Activated T-cell treated with anti-CD3 and anti-CD28 coated beads, Interleukin-2, amount 50 U/mL, for 72 hours (primary cell): ENCODE data around the gene JMJD8. TPM values are rescaled to one million over a fixed set of nuclear protein-coding genes. Genes with fewer than 3 reads are reported as not detected.
A peak's percentile ranks its signal among the peaks of the same experiment; 100 is the strongest.

Experiments used
- ATAC-seq, 2 donors: fragments of 150-1000 bp; cut with Tn5 transposase; replicated peaks in 1 of 2; 2 replicates each; pipeline ENCODE4 v1.10.0; 2021; ENCODE audit warnings: moderate library complexity in 2 of 2, mild to moderate bottlenecking in 1 of 2
- DNase-seq, 2 donors: peaks; one replicate each; pipeline ENCODE4 v3.0.0; 2021 to 2022; ENCODE audit warnings: mixed read lengths in 1 of 2
- H3K27ac Mint-ChIP-seq: one replicate; pipeline ENCODE4 v1.8.0; 2022; ENCODE audit warnings: mild to moderate bottlenecking, moderate library complexity, mixed read lengths
- H3K27me3 Mint-ChIP-seq: one replicate; pipeline ENCODE4 v1.8.0; 2022; ENCODE audit warnings: low read depth, mixed read lengths
- H3K36me3 Mint-ChIP-seq, 2 donors: one replicate each; pipeline ENCODE4 v1.8.0; 2022; ENCODE audit warnings: mixed read lengths in 2 of 2, mild to moderate bottlenecking in 1 of 2; ENCODE audit not compliant: insufficient read depth in 2 of 2
- H3K4me1 Mint-ChIP-seq: one replicate; pipeline ENCODE4 v1.8.0; 2022; ENCODE audit warnings: low read depth, mixed read lengths
- H3K4me3 Mint-ChIP-seq, 2 donors: one replicate each; pipeline ENCODE4 v1.8.0; 2022; ENCODE audit warnings: mild to moderate bottlenecking in 2 of 2, mixed read lengths in 2 of 2, moderate library complexity in 2 of 2
- H3K9me3 Mint-ChIP-seq, 2 donors: one replicate each; pipeline ENCODE4 v1.8.0; 2022; ENCODE audit warnings: mixed read lengths in 2 of 2
- total RNA-seq, 2 donors: library from RNA; stranded (reverse); gene quantifications; one replicate each; pipeline ENCODE4 v1.2.3, GENCODE V29; 2022

Gene JMJD8
- total RNA-seq, 2 donors from 2014 or later: 15.7 to 20.7 TPM

- Mint-ChIP-seq H3K36me3 (peaks cover 1 to 5% of the 10 kb centered on the region in 2 donors), H3K4me3 (no peak overlapping the region), H3K9me3 (no peaks in the 10 kb centered on the region), H3K27me3 (no peaks in the 10 kb centered on the region), H3K27ac (no peak overlapping the region), H3K4me1 (peaks cover 47% of the 10 kb centered on the region)
- ATAC-seq (no peak), DNase-seq (no peak)
Measured at GRCh38 chr16:686459-687260, 2.5 kb upstream of the JMJD8 start.

GRCh38 chr16:685967-686366 is 1.8 kb upstream of the JMJD8 start:
- ATAC-seq (no peak), DNase-seq (peak in 1 of 2 donors; percentile 35)
- Mint-ChIP-seq H3K4me3 (peak overlapping the region in 1 of 2 donors; percentile 39), H3K27me3 (no peaks in the 10 kb centered on the region), H3K36me3 (peaks cover 1 to 7% of the 10 kb centered on the region in 2 donors), H3K9me3 (no peaks in the 10 kb centered on the region), H3K27ac (no peak overlapping the region), H3K4me1 (peaks cover 54% of the 10 kb centered on the region)

DNA sequence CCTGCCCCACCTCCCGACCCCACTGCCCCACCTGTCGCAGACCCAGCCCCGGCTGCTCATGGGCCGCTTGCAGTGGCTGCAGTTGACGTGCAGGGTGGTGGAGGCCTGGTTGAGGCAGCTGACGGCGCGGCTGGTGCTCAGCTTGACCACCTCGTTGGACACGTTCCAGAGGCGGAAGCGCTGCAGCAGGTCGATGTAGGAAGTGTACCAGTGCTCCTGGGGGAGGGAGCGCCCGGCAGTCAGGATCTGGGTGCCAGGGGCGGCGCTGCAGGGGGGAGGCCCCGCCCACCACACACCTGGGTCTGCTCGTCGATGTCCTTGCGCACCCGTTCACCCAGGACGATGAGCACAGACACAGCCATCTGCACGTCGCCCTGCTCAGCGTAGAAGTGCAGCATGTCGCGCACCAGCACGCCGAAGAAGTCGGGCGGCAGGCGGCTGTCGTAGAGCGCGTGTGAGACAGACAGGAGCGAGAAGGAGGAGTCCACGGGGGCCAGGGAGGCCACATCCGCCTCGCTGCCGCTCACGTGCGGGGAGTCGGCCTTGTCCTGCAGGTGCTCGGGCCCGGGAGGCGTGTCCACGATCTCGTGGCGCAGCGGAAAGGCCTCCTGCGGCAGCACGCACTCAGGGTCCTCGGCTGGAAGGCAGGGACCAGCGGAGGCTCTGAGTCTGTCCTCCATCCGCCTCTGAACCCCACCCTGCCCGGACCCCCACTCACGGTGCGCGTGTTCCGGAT is 995 bp upstream of the JMJD8 start:
- peaks cover 56% of the 10 kb centered on the region for H3K4me1 Mint-ChIP-seq
- no peaks in the 10 kb centered on the region for H3K27me3 Mint-ChIP-seq
- no peak for ATAC-seq
- H3K36me3 Mint-ChIP-seq: peaks cover 0 to 5% of the 10 kb centered on the region in 2 donors
- no peaks in the 10 kb centered on the region for H3K9me3 Mint-ChIP-seq
- H3K27ac Mint-ChIP-seq: no peak overlapping the region
- no peak for DNase-seq
- no peak overlapping the region for H3K4me3 Mint-ChIP-seq

- Mint-ChIP-seq H3K36me3 (peaks cover 0 to 5% of the 10 kb centered on the region in 2 donors), H3K4me3 (peak overlapping the region; percentile 84 to 87), H3K27ac (no peak overlapping the region), H3K27me3 (no peaks in the 10 kb centered on the region), H3K9me3 (no peaks in the 10 kb centered on the region), H3K4me1 (peaks cover 52% of the 10 kb centered on the region)
- no peak for DNase-seq
- no peak for ATAC-seq
Measured at GRCh38 chr16:683396-684070, 601 bp downstream of the JMJD8 start.

DNA sequence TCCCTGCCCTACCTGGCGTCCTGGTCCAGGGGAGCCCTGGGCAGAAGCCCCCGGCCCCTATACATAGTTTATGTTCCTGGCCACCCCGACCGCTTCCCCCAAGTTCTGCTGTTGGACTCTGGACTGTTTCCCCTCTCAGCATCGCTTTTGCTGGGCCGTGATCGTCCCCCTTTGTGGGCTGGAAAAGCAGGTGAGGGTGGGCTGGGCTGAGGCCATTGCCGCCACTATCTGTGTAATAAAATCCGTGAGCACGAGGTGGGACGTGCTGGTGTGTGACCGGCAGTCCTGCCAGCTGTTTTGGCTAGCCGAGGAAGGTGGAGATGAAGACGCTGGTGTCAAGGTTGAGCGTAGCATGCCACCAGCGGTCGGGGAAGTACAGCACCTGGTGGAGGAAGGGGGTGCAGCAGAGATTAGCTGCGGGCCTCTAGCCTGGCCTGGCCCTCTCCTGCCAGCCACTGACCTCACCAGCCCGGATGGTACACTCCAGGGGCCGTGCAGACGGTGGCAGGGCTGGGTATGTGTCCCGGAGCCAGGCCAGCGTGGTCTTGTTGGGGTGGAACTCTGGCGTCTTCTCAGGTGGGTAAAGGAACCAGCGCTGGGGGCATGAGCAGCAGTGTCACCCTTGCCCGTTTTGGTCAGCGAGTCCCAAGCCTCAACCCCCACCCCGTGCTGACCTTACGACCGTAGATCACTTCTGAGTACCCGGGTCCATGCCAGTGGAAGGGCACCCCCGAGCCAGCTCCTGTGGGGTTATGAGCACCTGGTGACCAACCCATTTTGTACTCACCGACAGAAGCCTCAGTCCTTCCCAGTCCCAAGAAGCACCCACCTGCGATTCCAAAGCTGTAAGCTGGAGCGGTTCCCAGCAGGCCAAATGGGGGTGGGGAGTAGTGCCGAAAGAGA is 1.4 kb downstream of the JMJD8 start:
- no peak for ATAC-seq
- Mint-ChIP-seq H3K4me3 (peak overlapping the region; percentile 84 to 87), H3K27ac (no peak overlapping the region), H3K36me3 (peaks cover 0 to 5% of the 10 kb centered on the region in 2 donors), H3K9me3 (no peaks in the 10 kb centered on the region), H3K4me1 (peaks cover 47% of the 10 kb centered on the region), H3K27me3 (no peaks in the 10 kb centered on the region)
- no peak for DNase-seq

DNA sequence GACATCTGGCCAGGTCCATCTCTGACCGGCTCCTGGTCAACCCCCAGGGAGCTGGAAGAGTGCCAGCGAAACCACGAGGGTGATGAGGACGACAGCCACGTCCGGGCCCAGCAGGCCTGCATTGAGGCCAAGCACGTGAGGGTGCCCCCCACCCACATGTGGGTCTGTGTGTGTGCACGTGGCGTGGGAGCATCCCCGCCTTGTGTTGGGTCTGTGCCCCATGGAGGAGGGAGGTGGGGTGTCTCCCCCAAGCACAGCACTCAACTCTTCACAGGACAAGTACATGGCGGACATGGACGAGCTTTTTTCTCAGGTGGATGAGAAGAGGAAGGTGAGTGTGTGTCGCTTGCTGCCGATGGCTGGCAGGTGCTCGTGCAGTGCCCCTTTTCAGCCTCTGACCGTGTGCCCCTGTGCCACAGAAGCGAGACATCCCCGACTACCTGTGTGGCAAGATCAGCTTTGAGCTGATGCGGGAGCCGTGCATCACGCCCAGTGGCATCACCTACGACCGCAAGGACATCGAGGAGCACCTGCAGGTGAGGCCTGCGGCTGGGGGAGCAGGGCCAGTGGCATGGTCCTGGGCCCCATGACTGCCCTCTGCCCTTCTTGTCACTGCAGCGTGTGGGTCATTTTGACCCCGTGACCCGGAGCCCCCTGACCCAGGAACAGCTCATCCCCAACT is 2.2 kb downstream of the JMJD8 start:
- H3K9me3 Mint-ChIP-seq: no peaks in the 10 kb centered on the region
- H3K4me3 Mint-ChIP-seq: peak overlapping the region; percentile 84 to 87
- no peaks in the 10 kb centered on the region for H3K27me3 Mint-ChIP-seq
- ATAC-seq: no peak
- no peak for DNase-seq
- no peak overlapping the region for H3K27ac Mint-ChIP-seq
- peaks cover 0 to 5% of the 10 kb centered on the region in 2 donors for H3K36me3 Mint-ChIP-seq
- H3K4me1 Mint-ChIP-seq: peaks cover 47% of the 10 kb centered on the region

DNA sequence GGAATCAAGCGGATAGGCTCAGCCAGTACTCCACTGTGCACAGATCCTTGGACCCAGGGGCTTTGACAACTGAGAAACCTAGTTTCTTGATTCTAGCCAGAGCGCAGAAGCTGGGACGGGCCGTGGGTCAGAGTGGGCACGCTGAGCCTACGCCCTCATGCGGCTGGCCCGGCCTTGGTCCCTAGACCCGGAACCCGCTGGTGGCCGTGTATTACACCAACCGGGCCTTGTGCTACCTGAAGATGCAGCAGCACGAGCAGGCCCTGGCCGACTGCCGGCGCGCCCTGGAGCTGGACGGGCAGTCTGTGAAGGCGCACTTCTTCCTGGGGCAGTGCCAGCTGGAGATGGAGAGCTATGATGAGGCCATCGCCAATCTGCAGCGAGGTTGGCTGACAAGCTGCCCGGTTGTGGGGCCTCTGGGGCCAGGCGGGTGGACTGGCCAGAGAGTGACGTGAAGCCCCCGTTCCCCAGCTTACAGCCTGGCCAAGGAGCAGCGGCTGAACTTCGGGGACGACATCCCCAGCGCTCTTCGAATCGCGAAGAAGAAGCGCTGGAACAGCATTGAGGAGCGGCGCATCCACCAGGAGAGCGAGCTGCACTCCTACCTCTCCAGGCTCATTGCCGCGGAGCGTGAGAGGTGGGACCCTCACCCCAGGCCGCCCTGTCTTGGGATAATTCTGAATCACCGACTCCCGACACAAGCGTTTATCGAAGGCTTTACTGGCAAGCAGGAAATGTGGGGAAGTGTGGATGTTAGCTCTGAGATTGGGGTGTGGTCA is 3.0 kb downstream of the JMJD8 start:
- no peak overlapping the region for H3K27ac Mint-ChIP-seq

GRCh38 chr16:680625-680945 is 3.5 kb downstream of the JMJD8 start:
- no peak for DNase-seq
- Mint-ChIP-seq H3K4me1 (peaks cover 40% of the 10 kb centered on the region), H3K27me3 (no peaks in the 10 kb centered on the region), H3K36me3 (peaks cover 0 to 5% of the 10 kb centered on the region in 2 donors), H3K27ac (no peak overlapping the region), H3K9me3 (no peaks in the 10 kb centered on the region), H3K4me3 (peak overlapping the region; percentile 87 to 94)
- ATAC-seq: peak in 1 of 2 donors; percentile 1

More for the DNA sequence above, 3.0 kb downstream of the JMJD8 start:
- Mint-ChIP-seq H3K4me3 (peak overlapping the region; percentile 84 to 87), H3K4me1 (peaks cover 43% of the 10 kb centered on the region), H3K36me3 (peaks cover 0 to 5% of the 10 kb centered on the region in 2 donors), H3K27me3 (no peaks in the 10 kb centered on the region), H3K9me3 (no peaks in the 10 kb centered on the region)
- DNase-seq (peak in 1 of 2 donors; percentile 38), ATAC-seq (no peak)

- peak; percentile 95 for DNase-seq
- peaks cover 37% of the 10 kb centered on the region for H3K4me1 Mint-ChIP-seq
- peak within 1 kb of the TSS; percentile 87 to 94 for H3K4me3 Mint-ChIP-seq
- H3K36me3 Mint-ChIP-seq: peaks cover 0 to 5% of the 10 kb centered on the region in 2 donors
- no peaks in the 10 kb centered on the region for H3K27me3 Mint-ChIP-seq
- ATAC-seq: peak; percentile 65 to 67
- H3K9me3 Mint-ChIP-seq: no peaks in the 10 kb centered on the region
- peak within 1 kb of the TSS; percentile 51 for H3K27ac Mint-ChIP-seq
Measured at GRCh38 chr16:679814-680624, 4.1 kb downstream of the JMJD8 start, which contains the start of gene STUB1. Gene STUB1, plus strand, starts transcription at chr16:680410. Its CDS starts 116 bp downstream, at chr16:680526.

DNA sequence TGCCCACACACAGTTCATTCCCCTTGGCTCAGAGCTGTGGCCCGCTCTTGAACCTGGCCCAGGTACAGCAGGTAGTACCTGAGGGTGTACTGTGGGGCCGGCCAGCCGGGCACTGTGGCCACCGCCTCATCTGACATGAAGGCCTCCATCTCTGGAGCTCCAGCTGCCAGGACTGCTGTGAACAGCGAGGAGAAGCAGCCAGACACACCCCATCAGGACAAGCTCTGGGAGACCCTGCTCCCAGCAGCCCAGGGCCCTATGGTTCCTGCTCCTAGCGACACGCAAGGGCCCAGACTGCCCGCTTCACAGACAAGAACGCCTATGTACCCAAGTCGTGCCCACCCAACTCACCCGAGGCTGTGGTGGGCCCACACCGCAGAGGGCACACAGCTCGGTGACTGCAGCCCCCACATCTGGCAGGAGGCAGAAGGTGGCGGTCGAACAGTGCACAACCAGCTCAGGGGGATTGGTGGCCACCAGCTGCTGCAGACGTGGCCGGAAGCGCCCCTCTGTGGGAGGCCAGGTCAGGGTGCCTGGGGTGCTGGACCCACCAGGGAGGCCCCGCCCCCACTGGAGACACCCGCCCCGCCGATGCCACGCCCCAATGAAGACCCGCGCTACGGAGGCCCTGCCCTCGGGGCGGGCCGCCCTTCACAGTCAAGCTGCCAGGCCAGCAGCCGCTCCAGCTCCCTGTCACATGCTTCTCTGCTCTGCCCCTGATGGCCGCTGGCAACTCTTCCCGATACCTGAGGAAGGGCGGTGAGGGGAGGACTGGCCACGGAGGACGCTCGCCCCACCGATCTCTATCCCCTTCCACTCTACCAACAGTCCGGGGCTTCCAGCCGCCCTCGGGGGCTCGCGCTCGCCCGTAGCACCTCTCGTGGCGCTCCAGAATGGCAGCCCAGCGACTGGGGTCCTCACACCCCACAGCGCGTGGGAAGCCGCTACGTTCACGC is 5.0 kb downstream of the JMJD8 start:
- Mint-ChIP-seq H3K4me3 (peak overlapping the region; percentile 81 to 89), H3K9me3 (no peaks in the 10 kb centered on the region), H3K27ac (no peak overlapping the region), H3K27me3 (no peaks in the 10 kb centered on the region), H3K4me1 (peaks cover 35% of the 10 kb centered on the region), H3K36me3 (peaks cover 0 to 5% of the 10 kb centered on the region in 2 donors)
- ATAC-seq (peak; percentile 16 to 30), DNase-seq (peak; percentile 61 to 73)
